GM08714 (cell line): ENCODE results near the gene CFB.
"Not testable (repeated sequence)": the region's sequence is repeated elsewhere in the genome, so short reads cannot be mapped to it uniquely, and the experiment has no call there.

ENCODE experiments used
- H3K4me3 ChIP-seq: fragments of 200-500 bp; sonication (Bioruptor generic); 2 replicates; pipeline ENCODE4 v1.5.1; 2014; ENCODE audit warnings: mild to moderate bottlenecking, low read length, inconsistent platforms
- ZNF274 ChIP-seq: IDR thresholded peaks from 2 replicates; pipeline ENCODE4 v1.6.1; 2012; ENCODE audit warnings: mild to moderate bottlenecking, low read depth, low read length

The CFB gene

DNA sequence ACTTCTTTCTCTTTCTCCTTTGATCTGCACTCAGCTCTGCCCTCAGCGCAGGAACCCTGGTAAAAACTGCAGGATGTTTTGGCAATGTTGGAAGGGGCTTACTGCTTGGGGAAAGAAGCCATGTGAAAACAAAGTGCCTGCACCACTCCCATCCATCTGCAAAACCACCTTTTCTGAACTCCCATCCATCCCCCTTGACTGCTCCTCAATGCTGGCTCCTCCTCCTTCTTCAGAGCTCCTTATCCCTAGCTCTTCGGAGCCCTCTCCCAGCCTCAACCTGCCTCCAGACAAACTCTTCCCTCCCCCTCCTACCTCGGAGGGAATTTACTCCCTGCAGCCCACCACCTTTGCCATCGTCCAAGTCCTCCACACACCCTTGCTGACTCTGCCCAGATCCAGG, 39.8 kb upstream of the CFB start:
- H3K4me3 ChIP-seq: no peak overlapping the region

DNA sequence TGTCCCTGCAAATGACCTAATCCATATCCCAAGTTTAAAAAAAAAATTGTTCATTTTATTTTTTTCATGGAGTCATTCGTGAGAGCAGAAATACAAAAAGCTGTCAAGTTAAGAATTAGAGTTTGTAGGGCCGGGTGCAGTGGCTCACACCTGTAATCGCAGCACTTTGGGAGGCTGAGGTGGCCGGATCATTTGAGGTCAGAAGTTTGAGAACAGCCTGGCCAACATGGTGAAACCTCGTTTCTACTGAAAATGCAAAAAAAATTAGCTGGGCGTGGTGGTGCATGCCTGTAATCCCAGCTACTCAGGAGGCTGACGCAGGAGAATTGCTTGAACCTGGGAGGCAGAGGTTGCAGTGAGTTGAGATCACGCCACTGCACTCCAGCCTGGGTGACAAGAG, 39.2 kb upstream of the CFB start:
- not testable (repeated sequence) for H3K4me3 ChIP-seq

More for the DNA sequence above, 39.8 kb upstream of the CFB start:
- TF ChIP-seq ZNF274: no peak

DNA sequence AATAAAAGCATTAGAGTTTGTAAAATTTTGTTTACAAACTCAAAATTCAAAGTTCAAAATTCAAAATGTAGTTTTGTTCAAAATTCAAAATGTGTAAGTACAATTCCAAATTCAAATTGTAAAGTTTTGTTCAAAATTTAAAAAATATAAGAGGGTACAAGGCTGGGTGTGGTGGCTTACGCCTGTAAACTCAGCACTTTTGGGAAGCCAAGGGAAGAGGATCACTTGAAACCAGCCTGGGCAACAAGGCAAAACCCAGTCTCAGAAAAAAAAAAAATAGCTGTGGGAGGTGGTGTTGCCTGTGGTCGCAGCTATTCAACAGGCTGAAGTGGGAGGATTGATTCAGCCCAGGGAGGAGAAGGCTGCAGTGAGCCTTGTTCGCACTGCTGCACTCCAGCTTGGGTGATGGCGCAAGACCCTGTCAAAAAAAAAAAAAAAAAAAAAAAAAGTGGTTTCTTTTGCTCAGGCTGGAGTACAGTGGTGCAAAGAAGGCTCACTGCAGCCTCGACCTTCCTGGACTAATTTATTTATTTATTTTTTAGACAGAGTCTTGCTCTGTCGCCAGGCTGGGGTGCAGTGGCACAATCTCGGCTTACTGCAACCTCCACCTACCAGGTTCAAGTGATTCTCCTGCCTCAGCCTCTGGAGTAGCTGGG, 38.6 kb upstream of the CFB start:
- H3K4me3 ChIP-seq: no peak overlapping the region
- no peak for TF ChIP-seq ZNF274

DNA sequence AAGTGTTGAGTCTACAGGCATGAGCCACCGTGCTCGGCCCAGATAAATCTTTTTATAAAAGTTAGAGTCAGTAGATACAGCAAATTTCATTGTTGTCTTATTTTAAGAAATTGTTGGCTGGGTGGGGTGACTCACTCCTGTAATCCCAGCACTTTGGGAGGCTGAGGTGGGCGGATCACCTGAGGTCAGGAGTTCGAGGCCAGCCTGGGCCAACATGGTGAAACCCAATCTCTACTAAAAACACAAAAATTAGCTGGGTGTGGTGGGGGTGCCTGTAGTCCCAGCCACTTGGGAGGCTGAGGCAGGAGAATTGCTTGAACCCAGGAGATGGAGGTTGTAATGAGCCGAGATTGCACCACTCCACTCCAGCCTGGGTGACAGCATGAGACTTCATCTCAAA, 37.6 kb upstream of the CFB start:
- not testable (repeated sequence) for H3K4me3 ChIP-seq

DNA sequence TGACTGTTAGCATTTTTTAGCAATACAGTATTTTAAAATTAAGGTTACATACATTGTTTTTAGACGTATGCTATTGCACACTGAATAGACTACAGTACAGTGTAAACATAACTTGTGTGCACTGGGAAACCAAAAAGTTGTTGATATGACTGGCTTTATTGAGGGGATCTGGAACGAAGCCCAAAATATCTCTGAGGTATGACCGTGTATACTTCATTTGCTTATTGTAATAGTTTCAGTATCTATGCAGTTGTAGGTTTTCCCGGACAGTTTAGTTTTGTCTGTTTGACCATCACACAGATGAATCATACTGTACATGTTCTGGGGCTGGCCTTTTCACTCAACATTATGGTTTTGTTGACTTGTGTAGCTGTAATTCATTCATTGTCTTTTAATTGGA, 37.1 kb upstream of the CFB start:
- no peak for TF ChIP-seq ZNF274
- H3K4me3 ChIP-seq: no peak overlapping the region

DNA sequence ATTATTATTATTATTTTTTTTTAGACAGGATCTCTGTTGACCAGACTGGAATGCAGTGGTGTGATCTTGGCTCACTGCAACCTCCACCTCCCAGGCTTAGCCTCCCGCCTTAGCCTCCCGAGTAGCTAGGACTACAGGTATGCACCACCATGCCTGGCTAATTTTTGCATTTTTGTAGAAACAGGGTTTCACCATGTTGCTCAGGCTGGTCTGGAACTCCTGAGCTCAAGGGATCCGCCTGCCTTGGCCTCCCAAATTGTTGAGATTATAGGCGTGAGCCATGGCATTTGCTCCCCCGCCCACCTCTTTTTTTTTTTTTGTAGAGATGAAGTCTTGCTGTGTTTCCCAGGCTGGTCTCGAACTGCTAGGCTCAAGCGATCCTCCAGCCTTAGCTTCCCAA, 36.6 kb upstream of the CFB start:
- not testable (repeated sequence) for H3K4me3 ChIP-seq

DNA sequence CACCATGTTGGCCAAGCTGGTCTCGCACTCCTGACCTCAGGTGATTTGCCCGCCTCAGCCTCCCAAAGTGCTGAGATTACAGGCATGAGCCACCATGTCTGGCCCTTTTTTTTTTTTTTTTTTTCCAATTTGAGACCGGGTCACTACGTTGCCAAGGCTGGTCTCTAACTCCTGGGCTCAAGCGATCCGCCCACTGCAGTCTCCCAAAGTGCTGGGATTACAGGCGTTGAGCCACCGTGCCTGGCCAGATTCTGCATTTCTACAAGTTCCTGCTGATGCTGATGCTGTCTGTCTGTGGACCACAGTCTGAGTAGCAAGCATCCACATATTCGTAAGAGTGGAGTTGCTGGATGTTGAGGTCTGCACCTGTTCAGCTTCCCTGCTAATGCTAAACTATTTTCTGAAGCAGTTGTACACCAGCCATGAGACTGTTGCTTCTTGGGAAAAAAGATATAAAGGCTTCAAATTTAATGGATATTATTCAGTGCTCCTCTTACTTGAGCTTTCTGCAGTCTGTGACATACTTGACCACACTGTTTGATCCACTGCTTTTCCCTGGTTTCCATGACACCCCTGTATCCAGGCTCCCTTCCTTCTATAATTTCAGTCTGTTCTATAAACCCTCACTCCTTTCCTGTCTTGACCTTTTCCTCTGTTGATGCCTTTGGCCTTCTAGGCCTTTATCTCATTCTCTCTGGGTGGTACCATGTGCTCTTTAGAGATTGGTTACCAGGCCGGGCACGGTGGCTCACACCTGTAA, 33.9 kb upstream of the CFB start:
- TF ChIP-seq ZNF274: no peak
- no peak overlapping the region for H3K4me3 ChIP-seq

DNA sequence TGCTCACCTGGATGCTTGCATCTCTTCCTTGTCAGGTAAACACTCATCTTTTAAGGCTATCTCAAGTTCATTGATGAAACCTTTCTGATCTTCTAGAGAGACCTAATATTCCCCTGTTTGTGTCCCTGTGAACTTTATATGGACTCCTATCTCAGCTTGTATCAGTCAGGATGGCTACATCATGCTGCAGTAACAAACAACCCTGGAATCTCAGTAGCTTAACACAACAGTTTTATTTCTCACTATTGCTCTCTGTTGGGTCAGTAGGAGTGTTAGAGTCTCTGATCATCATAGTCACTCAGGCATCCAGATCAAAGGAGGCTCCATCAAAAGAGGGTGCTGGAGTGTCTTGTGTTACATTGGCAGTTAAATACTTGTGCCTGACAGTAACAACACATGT, 30.5 kb upstream of the CFB start:
- TF ChIP-seq ZNF274: no peak

DNA sequence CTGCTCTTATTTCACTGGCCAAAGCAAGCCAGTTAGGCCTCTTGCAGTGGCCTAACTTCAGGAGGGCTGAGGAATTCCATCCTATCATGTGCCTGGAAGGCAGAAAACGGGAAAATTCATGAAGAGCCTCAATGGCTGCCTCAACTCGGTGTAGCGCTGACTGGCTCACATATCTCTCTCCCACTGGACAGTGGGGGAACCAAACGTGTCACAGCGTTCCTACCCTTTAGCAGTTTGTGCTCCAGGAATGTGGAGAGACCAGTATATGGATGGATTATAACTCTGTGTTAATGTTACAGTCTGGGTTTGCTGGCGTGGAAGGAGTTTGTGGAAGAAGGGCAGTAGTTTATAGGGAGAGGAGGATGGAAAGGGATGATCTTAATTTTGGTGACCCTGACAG, 30.1 kb upstream of the CFB start:
- no peak for TF ChIP-seq ZNF274
- no peak overlapping the region for H3K4me3 ChIP-seq

More for the DNA sequence above, 30.5 kb upstream of the CFB start:
- no peak overlapping the region for H3K4me3 ChIP-seq

DNA sequence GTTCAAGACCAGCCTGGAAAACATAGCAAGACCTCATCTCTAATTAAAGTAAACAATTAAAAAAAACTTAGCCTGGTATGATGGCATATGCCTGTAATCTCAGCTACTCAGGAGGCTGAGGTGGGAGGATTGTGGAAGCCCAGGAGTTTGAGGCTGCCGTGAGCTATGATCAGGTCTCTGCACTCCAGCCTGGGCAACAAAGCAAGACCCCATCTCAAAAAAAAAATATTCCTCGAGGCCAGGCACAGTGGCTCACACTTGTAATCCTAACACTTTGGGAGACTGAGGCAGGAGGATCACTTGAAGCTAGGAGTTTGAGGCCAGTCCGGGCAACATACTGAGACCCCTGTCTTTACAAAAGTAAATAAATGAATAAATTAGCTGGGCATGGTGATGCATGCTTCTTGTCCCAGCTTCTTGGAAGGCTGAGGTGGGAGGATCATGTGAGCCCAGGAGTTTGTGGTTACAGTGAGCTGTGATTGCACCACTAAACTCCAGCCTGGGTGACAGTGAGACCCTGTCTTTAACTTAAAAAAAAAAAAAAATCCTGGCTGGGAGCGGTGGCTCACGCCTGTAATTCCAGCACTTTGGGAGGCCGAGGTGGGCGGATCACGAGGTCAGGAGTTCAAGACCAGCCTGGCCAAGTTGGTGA, 27.7 kb upstream of the CFB start:
- TF ChIP-seq ZNF274: no peak

DNA sequence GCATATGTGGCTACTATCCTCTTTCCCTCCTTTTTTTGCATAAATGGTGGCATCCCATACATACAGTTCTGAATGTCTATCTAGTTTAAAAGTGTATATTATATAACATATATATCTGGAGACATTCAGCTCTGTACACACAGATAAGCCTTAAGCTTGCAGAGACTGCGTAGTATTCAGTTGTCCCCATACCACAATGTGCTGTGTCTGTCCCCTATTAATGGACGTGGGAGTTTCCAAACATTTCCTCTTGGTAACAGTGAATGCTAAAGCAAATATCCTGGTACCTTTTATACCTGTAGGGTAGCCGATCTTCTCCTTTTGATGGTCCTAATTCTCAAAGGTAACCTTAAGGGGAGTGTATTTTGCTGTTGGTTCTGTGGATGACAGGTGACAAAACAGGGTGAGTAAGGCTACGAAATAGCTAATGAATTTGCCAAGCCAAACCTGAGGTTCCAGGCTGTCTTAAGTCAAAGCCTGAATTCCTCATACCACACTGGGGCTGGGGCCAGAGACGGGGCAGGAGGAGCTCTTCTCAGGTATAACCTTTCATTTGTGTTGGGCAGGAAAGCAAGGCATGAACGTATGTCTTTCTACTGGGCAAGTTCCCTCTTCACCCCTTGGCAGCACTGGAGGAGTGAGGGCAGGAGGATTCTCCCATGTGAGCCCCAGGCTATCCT, 26.1 kb upstream of the CFB start:
- TF ChIP-seq ZNF274: no peak
- no peak overlapping the region for H3K4me3 ChIP-seq

More for the DNA sequence above, 27.7 kb upstream of the CFB start:
- no peak overlapping the region for H3K4me3 ChIP-seq

DNA sequence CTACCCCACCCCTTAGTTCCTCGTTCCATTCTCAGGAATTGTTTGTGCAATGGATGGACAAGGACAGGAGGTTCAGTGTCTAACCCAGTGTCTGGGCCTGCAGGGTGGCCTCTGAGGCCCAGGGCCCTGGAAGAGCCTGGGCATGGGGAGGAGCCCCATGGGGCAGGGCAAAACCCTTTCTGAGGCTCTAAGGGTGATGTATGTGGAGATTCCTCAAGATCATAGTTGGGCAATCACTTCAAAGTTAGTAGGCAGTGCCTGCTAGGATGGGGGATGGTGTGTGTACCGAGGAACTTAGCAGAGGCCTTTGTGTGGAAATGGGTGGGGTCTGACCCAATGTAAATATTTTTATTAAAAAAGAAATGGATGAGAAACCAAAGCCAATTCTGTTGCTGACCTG, 25.1 kb upstream of the CFB start:
- TF ChIP-seq ZNF274: no peak

DNA sequence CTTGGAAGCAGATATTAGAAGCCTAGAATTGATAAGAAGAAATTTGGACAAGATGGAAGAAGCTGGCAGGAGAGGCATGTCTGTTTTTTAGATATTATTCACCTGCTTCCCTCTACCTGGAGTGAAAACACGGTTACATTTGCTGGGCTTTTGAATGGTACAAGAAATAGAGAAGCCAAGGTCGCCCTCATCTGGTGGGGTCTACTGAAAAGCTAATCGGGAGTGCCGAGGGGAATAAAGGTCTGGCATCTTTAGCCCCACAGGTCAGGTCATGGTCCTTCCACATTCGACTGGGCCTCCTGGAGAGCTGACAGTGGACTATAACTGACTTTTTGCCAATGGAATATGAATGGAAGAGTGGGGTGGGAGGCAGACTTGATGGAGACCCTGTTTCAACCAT, 23.0 kb upstream of the CFB start:
- H3K4me3 ChIP-seq: no peak overlapping the region
- TF ChIP-seq ZNF274: no peak

More for the DNA sequence above, 25.1 kb upstream of the CFB start:
- H3K4me3 ChIP-seq: no peak overlapping the region

DNA sequence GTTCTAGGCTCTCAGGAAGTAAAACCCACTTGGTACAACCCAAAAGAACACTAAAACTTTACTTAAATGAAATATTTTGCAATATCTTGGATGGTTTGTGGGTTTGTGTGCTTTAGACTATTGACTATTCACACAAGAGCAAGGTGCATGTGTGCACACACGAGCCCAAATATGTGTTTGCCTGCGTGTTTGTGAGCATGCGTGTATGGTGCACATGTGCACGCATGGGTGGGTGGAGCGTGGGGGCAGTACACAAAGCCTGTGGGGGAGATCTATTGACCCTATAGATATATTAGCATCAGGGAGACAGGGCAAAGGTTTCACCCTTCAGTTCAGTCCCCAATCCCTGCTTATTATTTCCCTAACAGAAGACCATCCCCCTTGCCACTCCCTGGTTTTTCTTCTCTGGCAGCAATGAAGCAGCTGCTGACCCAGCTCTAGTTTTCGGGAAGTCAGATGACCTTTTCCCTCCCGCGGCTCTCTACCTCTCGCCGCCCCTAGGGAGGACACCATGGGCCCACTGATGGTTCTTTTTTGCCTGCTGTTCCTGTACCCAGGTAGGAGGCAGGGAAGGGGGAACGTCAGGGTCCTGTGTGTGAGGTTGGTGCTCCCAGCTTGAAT, 18.5 kb upstream of the CFB start, which contains the start of gene C2:
Gene C2 (plus strand): TSS at position 476 of the 621 bp plus-strand sequence. CDS start 36 bp downstream, at position 512.
- no peak for TF ChIP-seq ZNF274

More for the DNA sequence above, 18.5 kb upstream of the CFB start, which contains the start of gene C2:
- no peak within 1 kb of the TSS for H3K4me3 ChIP-seq
